ENCODE measurements around the gene PHF1. TPM values are rescaled to one million over a fixed set of nuclear protein-coding genes. Genes with fewer than 3 reads are reported as not detected.
"Not testable (repeated sequence)": the region's sequence is repeated elsewhere in the genome, so short reads cannot be mapped to it uniquely, and the experiment has no call there.

The PHF1 gene
- 10 to 100 TPM; 24.9 to 28.2 TPM for total RNA-seq

GRCh38 chr6:33410711-33411631 is at the start of gene PHF1:
Gene PHF1, plus strand, starts transcription at chr6:33411014. Its CDS starts 1,250 bp downstream, at chr6:33412264.
- peak within 1 kb of the TSS; percentile 80 for H3K4me3 Mint-ChIP-seq
- ChIA-PET CTCF (interaction anchor here (0.5 to 1.1 kb wide), 2 partner anchors 20 to 34 kb away, joined by 3 read pairs; no protein-coding TSS in a partner anchor), POLR2A (interaction anchor here (1.4 kb wide), 1 partner anchor 19 kb away, joined by 4 read pairs; the partner anchor contains the start of gene KIFC1)
- H3K27me3 Mint-ChIP-seq, result no peaks in the 10 kb centered on the region
- intact Hi-C loops (cut with DNase I, micrococcal nuclease), result loop anchor here (1.0 to 10.0 kb wide), 21 partner anchors 7 to 1216 kb away; partner anchors contain the start of genes CUTA (in 2 of the 2), KIFC1 (in 2 of the 2), RXRB (in 2 of the 2) and SLC39A7 (in 2 of the 2)
- ATAC-seq, result peak; percentile 55
- no peaks in the 10 kb centered on the region for H3K9me3 Mint-ChIP-seq (ENCODE audit: low read depth)
- H3K27ac Mint-ChIP-seq, result peak within 1 kb of the TSS; percentile 96
- peaks cover 39% of the 10 kb centered on the region for H3K4me1 Mint-ChIP-seq
- peaks cover 47% of the 10 kb centered on the region for H3K36me3 Mint-ChIP-seq (ENCODE audit: low read depth)
- peak; percentile 89 for DNase-seq

DNA sequence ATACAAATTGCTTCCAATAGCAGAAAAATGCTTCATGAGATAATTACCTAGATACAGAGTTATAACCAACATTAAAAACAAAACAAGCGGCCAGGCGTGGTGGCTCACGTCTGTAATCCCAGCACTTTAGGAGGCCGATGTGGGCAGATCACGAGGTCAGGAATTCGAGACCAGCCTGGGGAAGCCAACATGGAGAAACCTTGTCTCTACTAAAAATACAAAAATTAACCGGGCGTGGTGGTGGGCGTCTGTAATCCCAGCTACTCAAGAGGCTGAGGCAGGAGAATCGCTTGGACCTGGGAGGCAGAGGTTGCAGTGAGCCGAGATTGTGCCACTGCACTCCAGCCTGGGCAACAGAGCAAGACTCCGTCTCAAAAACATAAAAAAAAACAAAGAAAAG is 47.3 kb upstream of the PHF1 start:
- ATAC-seq; POLR2A ChIA-PET; H3K4me3 Mint-ChIP-seq; H3K27me3 Mint-ChIP-seq; intact Hi-C loops (cut with DNase I, micrococcal nuclease); H3K9me3 Mint-ChIP-seq (ENCODE audit: low read depth); DNase-seq; H3K36me3 Mint-ChIP-seq (ENCODE audit: low read depth); H3K4me1 Mint-ChIP-seq; H3K27ac Mint-ChIP-seq: not testable (repeated sequence)
- CTCF ChIA-PET, result interaction anchor here (1.1 kb wide), 1 partner anchor 18 kb away, joined by 5 read pairs; no protein-coding TSS in a partner anchor

GRCh38 chr6:33364475-33365205 is 46.2 kb upstream of the PHF1 start:
- CTCF ChIA-PET, result interaction anchor here (0.6 to 1.1 kb wide), 3 partner anchors 20 to 300 kb away, joined by 3 to 5 read pairs (median 3); no protein-coding TSS in a partner anchor

GRCh38 chr6:33365206-33365971 is 45.4 kb upstream of the PHF1 start:
- DNase-seq; ATAC-seq; POLR2A ChIA-PET; H3K4me1 Mint-ChIP-seq; H3K27ac Mint-ChIP-seq; H3K36me3 Mint-ChIP-seq (ENCODE audit: low read depth); H3K27me3 Mint-ChIP-seq; H3K4me3 Mint-ChIP-seq; intact Hi-C loops (cut with DNase I, micrococcal nuclease); H3K9me3 Mint-ChIP-seq (ENCODE audit: low read depth); CTCF ChIA-PET: not testable (repeated sequence)

More at GRCh38 chr6:33364475-33365205, 46.2 kb upstream of the PHF1 start:
- H3K9me3 Mint-ChIP-seq (ENCODE audit: low read depth); H3K4me1 Mint-ChIP-seq; ATAC-seq; DNase-seq; H3K27ac Mint-ChIP-seq; H3K27me3 Mint-ChIP-seq; intact Hi-C loops (cut with DNase I, micrococcal nuclease); H3K4me3 Mint-ChIP-seq; H3K36me3 Mint-ChIP-seq (ENCODE audit: low read depth): not testable (repeated sequence)
- POLR2A ChIA-PET, result interaction anchor here (0.6 kb wide), 1 partner anchor 37 kb away, joined by 3 read pairs; no protein-coding TSS in a partner anchor

DNA sequence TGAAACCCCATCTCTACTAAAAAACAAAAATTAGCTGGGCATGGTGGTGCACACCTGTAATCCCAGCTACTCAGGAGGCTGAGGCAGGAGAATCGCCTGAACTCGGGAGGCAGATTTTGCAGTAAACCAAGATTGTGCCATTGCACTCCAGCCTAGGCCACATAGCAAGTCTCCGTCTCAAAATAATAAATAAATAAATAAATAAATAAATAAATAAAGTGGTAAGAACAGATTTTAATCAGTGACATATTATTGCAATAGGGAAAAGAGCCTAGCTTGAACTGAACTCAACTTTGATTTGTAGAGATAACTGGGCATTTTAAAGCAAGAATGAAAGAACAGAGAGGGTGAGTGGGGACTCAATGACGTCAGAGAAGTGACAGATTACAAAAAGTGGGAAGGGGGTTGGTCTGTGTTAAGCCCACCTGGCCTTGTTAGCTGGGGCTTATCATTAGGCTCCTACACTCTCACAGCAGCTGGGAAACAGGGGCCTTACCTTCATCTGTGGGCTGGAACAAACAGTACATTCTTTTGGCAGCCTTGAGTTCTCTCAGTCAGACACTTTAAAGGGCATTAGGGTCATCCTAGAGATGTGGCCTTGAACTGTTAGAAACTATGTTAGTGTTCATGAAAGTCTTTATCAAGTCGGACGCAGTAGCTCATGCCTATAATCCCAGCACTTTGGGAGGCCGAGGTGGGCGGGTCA is 43.7 kb upstream of the PHF1 start:
- DNase-seq, result no peak
- H3K9me3 Mint-ChIP-seq (ENCODE audit: low read depth), result no peaks in the 10 kb centered on the region
- ChIA-PET CTCF (interaction anchor here (0.6 to 0.7 kb wide), 4 partner anchors 23 to 529 kb away, joined by 3 to 4 read pairs (median 3); no protein-coding TSS in a partner anchor), POLR2A (no interaction called here)
- H3K27me3 Mint-ChIP-seq, result no peaks in the 10 kb centered on the region
- H3K36me3 Mint-ChIP-seq (ENCODE audit: low read depth), result no peaks in the 10 kb centered on the region
- H3K27ac Mint-ChIP-seq, result no peak overlapping the region
- intact Hi-C loops (cut with DNase I, micrococcal nuclease), result no loop called here
- ATAC-seq, result no peak
- no peaks in the 10 kb centered on the region for H3K4me1 Mint-ChIP-seq
- no peak overlapping the region for H3K4me3 Mint-ChIP-seq

DNA sequence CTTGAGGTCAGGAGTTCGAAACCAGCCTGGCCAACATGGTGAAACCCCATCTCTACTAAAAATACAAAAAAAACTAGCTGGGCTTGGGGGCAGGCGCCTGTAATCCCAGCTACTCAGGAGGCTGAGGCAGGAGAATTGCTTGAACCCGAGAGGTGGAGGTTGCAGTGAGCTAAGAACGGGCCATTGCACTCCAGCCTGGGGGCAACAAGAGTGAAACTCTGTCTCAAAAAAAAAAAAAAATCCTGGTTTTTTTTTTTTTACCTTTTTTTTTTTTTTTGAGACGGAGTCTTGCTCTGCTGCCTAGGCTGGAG is 43.1 kb upstream of the PHF1 start:
- H3K36me3 Mint-ChIP-seq (ENCODE audit: low read depth); H3K27ac Mint-ChIP-seq; POLR2A ChIA-PET; ATAC-seq; intact Hi-C loops (cut with DNase I, micrococcal nuclease); H3K4me1 Mint-ChIP-seq; H3K9me3 Mint-ChIP-seq (ENCODE audit: low read depth); H3K27me3 Mint-ChIP-seq; DNase-seq; H3K4me3 Mint-ChIP-seq: not testable (repeated sequence)
- CTCF ChIA-PET, result interaction anchor here (0.7 kb wide), 1 partner anchor 43 kb away, joined by 3 read pairs; no protein-coding TSS in a partner anchor

GRCh38 chr6:33371901-33372300 is 38.9 kb upstream of the PHF1 start:
- H3K4me3 Mint-ChIP-seq; H3K4me1 Mint-ChIP-seq; DNase-seq; intact Hi-C loops (cut with DNase I, micrococcal nuclease); H3K36me3 Mint-ChIP-seq (ENCODE audit: low read depth); CTCF ChIA-PET; POLR2A ChIA-PET; H3K27me3 Mint-ChIP-seq; ATAC-seq; H3K27ac Mint-ChIP-seq; H3K9me3 Mint-ChIP-seq (ENCODE audit: low read depth): not testable (repeated sequence)

- no peaks in the 10 kb centered on the region for H3K36me3 Mint-ChIP-seq (ENCODE audit: low read depth)
- no peaks in the 10 kb centered on the region for H3K27me3 Mint-ChIP-seq
- ATAC-seq, result no peak
- DNase-seq, result no peak
- H3K4me1 Mint-ChIP-seq, result peaks cover 5% of the 10 kb centered on the region
- no peak overlapping the region for H3K4me3 Mint-ChIP-seq
- CTCF ChIA-PET, result interaction anchor here (0.6 kb wide), 1 partner anchor 72 kb away, joined by 3 read pairs; no protein-coding TSS in a partner anchor
- no peaks in the 10 kb centered on the region for H3K9me3 Mint-ChIP-seq (ENCODE audit: low read depth)
- POLR2A ChIA-PET, result no interaction called here
- intact Hi-C loops (cut with DNase I, micrococcal nuclease), result no loop called here
- H3K27ac Mint-ChIP-seq, result no peak overlapping the region
Observed at GRCh38 chr6:33372526-33373123, 38.2 kb upstream of the PHF1 start.

- Mint-ChIP-seq H3K36me3 (ENCODE audit: low read depth) (no peaks in the 10 kb centered on the region), H3K4me3 (no peak overlapping the region), H3K4me1 (peaks cover 5% of the 10 kb centered on the region), H3K9me3 (ENCODE audit: low read depth) (no peaks in the 10 kb centered on the region), H3K27me3 (no peaks in the 10 kb centered on the region), H3K27ac (no peak overlapping the region)
- ChIA-PET POLR2A (no interaction called here), CTCF (interaction anchor here (0.7 to 1.0 kb wide), 3 partner anchors 17 to 223 kb away, joined by 3 read pairs; no protein-coding TSS in a partner anchor)
- intact Hi-C loops (cut with DNase I, micrococcal nuclease), result no loop called here
- DNase-seq (no peak), ATAC-seq (no peak)
Observed at GRCh38 chr6:33373960-33374910, 36.6 kb upstream of the PHF1 start.
